HCT116 (cell line): ENCODE data around the gene IGF2R.

Experiments
- EGR1 ChIP-seq: IDR thresholded peaks from 2 replicates; pipeline ENCODE4 v1.6.1; 2012; ENCODE audit warnings: low read depth
- EZH2 ChIP-seq: fragments of 200-600 bp; sonication (generic); IDR thresholded peaks from 2 replicates; pipeline ENCODE4 v1.6.1; 2017; ENCODE audit warnings: antibody characterized with exemption, mixed run types
- POLR2A ChIP-seq: IDR thresholded peaks from 2 replicates; pipeline ENCODE4 v1.7.0; 2011; ENCODE audit warnings: borderline replicate concordance; ENCODE audit not compliant: insufficient read depth, insufficient read length; ENCODE audit errors: extremely low read depth
- POLR2AphosphoS5 ChIP-seq: IDR thresholded peaks from 2 replicates; pipeline ENCODE4 v1.6.1; 2011; ENCODE audit warnings: mild to moderate bottlenecking, low read depth, low read length, moderate library complexity
- RAD21 ChIP-seq: IDR thresholded peaks from 2 replicates; pipeline ENCODE4 v1.6.1; 2012; ENCODE audit warnings: low read depth, mild to moderate bottlenecking
- SP1 ChIP-seq: IDR thresholded peaks from 2 replicates; pipeline ENCODE4 v1.6.1; 2012; ENCODE audit warnings: low read depth
- TCF7L2 ChIP-seq: IDR thresholded peaks from 2 replicates; pipeline ENCODE4 v1.7.0; 2011; ENCODE audit warnings: borderline replicate concordance, inconsistent platforms; ENCODE audit not compliant: insufficient read depth, insufficient read length; ENCODE audit errors: extremely low read depth
- YY1 ChIP-seq: IDR thresholded peaks from 2 replicates; pipeline ENCODE4 v1.6.1; 2011; ENCODE audit warnings: low read length, low read depth, moderate library complexity, mild to moderate bottlenecking; ENCODE audit not compliant: insufficient replicate concordance; ENCODE audit errors: extremely low read depth
- ZNF274 ChIP-seq: fragments of 200-500 bp; sonication (Bioruptor generic); IDR thresholded peaks from 2 replicates; pipeline ENCODE4 v1.6.1; 2014; ENCODE audit warnings: mild to moderate bottlenecking, low read depth, low read length, inconsistent platforms
- TF ChIP-seq, protein P1 (sequence below), 3 experiments: fragments of 200-600 bp in 1 of 3; sonication (generic) in 1 of 3; IDR thresholded peaks in 2 of 3; conservative IDR thresholded peaks in 1 of 3; 2 replicates each; pipeline ENCODE4 v1.5.1; 2012 to 2017; ENCODE audit warnings: low read depth in 2 of 3, low read length in 2 of 3, antibody characterized with exemption in 1 of 3, borderline replicate concordance in 1 of 3, control low read depth in 1 of 3, mild to moderate bottlenecking in 1 of 3, mixed read lengths in 1 of 3, mixed run types in 1 of 3, moderate library complexity in 1 of 3; ENCODE audit not compliant: insufficient read depth in 1 of 3
- TF ChIP-seq, protein P2 (sequence below): IDR thresholded peaks from 2 replicates; pipeline ENCODE4 v1.6.1; 2011; ENCODE audit warnings: mild to moderate bottlenecking, low read length, moderate library complexity; ENCODE audit not compliant: insufficient replicate concordance; ENCODE audit errors: extremely low read depth
- TF ChIP-seq, protein P3 (sequence below): IDR thresholded peaks from 2 replicates; pipeline ENCODE4 v1.6.1; 2012; ENCODE audit warnings: low read depth
- TF ChIP-seq, protein P4 (sequence below): IDR thresholded peaks from 2 replicates; pipeline ENCODE4 v1.6.1; 2012

DNA sequence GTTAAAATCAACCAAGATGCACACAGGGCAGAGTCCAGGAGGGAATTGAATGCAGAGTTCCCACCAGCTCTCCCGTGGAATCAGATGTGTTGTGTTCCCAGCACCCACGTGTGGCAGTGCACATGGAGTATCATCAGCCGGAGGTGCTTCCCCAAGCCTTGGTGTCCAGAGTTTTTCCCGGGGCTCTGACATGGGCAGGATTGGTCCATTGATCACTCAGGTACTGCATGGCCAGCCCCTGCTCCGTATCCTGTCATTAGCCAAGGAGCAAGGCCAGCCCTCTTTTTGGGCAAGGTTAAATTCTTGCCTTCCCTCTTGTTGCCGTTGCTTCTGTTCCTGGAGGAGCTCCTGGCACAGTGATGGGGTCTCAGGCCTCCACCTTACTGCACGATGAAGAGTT is 124.2 kb downstream of the IGF2R start:
- TF ChIP-seq, protein P1, sequence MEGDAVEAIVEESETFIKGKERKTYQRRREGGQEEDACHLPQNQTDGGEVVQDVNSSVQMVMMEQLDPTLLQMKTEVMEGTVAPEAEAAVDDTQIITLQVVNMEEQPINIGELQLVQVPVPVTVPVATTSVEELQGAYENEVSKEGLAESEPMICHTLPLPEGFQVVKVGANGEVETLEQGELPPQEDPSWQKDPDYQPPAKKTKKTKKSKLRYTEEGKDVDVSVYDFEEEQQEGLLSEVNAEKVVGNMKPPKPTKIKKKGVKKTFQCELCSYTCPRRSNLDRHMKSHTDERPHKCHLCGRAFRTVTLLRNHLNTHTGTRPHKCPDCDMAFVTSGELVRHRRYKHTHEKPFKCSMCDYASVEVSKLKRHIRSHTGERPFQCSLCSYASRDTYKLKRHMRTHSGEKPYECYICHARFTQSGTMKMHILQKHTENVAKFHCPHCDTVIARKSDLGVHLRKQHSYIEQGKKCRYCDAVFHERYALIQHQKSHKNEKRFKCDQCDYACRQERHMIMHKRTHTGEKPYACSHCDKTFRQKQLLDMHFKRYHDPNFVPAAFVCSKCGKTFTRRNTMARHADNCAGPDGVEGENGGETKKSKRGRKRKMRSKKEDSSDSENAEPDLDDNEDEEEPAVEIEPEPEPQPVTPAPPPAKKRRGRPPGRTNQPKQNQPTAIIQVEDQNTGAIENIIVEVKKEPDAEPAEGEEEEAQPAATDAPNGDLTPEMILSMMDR (IDR thresholded peaks at IDR 0.05 in 2 of 3, conservative IDR thresholded peaks at IDR 0.05 in 1 of 3; ENCODE audit: borderline replicate concordance in 1 of 3, insufficient read depth in 1 of 3, low read depth in 2 of 3, low read length in 2 of 3) = no peak
- TF ChIP-seq EGR1 (no peak), RAD21 (no peak), POLR2A (no peak), EZH2 (no peak), YY1 (no peak), SP1 (no peak), POLR2AphosphoS5 (no peak), TCF7L2 (no peak), ZNF274 (no peak)
- TF ChIP-seq, protein P2, sequence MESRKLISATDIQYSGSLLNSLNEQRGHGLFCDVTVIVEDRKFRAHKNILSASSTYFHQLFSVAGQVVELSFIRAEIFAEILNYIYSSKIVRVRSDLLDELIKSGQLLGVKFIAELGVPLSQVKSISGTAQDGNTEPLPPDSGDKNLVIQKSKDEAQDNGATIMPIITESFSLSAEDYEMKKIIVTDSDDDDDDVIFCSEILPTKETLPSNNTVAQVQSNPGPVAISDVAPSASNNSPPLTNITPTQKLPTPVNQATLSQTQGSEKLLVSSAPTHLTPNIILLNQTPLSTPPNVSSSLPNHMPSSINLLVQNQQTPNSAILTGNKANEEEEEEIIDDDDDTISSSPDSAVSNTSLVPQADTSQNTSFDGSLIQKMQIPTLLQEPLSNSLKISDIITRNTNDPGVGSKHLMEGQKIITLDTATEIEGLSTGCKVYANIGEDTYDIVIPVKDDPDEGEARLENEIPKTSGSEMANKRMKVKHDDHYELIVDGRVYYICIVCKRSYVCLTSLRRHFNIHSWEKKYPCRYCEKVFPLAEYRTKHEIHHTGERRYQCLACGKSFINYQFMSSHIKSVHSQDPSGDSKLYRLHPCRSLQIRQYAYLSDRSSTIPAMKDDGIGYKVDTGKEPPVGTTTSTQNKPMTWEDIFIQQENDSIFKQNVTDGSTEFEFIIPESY = no peak
- TF ChIP-seq, protein P3, sequence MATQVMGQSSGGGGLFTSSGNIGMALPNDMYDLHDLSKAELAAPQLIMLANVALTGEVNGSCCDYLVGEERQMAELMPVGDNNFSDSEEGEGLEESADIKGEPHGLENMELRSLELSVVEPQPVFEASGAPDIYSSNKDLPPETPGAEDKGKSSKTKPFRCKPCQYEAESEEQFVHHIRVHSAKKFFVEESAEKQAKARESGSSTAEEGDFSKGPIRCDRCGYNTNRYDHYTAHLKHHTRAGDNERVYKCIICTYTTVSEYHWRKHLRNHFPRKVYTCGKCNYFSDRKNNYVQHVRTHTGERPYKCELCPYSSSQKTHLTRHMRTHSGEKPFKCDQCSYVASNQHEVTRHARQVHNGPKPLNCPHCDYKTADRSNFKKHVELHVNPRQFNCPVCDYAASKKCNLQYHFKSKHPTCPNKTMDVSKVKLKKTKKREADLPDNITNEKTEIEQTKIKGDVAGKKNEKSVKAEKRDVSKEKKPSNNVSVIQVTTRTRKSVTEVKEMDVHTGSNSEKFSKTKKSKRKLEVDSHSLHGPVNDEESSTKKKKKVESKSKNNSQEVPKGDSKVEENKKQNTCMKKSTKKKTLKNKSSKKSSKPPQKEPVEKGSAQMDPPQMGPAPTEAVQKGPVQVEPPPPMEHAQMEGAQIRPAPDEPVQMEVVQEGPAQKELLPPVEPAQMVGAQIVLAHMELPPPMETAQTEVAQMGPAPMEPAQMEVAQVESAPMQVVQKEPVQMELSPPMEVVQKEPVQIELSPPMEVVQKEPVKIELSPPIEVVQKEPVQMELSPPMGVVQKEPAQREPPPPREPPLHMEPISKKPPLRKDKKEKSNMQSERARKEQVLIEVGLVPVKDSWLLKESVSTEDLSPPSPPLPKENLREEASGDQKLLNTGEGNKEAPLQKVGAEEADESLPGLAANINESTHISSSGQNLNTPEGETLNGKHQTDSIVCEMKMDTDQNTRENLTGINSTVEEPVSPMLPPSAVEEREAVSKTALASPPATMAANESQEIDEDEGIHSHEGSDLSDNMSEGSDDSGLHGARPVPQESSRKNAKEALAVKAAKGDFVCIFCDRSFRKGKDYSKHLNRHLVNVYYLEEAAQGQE = no peak
- TF ChIP-seq, protein P4, sequence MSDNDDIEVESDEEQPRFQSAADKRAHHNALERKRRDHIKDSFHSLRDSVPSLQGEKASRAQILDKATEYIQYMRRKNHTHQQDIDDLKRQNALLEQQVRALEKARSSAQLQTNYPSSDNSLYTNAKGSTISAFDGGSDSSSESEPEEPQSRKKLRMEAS = no peak
